A549 (cell line): ENCODE measurements around the gene BTG1.

ENCODE experiments used
- CTCF ChIP-seq: fragments of >200 bp; sonication (Bioruptor Twin); formaldehyde crosslinking; IDR thresholded peaks from 3 replicates; pipeline ENCODE4 v1.5.1; 2016
- RNF2 ChIP-seq: fragments of 200-600 bp; sonication (generic); IDR thresholded peaks from 2 replicates; pipeline ENCODE4 v1.6.1; 2016; ENCODE audit warnings: low read depth, mild to moderate bottlenecking, antibody characterized with exemption, moderate library complexity, borderline replicate concordance

GRCh38 chr12:92167075-92167474, 21.4 kb upstream of the BTG1 start:
- TF ChIP-seq CTCF = no peak
- no peak for TF ChIP-seq RNF2
